Keratinocyte (primary cell): ENCODE measurements around the gene ENG. TPM values are rescaled to one million over a fixed set of nuclear protein-coding genes. Genes with fewer than 3 reads are reported as not detected.

Experiments used
- DNase-seq: peaks from one replicate; pipeline ENCODE4 v3.0.0-alpha.2; 2011; ENCODE audit warnings: low read depth, missing footprints, low spot score
- FAIRE-seq: peaks from 2 replicates; lab custom pipeline; 2011; peaks lifted over from hg19 to GRCh38; lab: Jason Lieb, UNC
- H2AFZ ChIP-seq: 2 replicates; pipeline ENCODE4 v1.6.0; 2012; ENCODE audit warnings: low read length, control low read depth, inconsistent platforms; ENCODE audit not compliant: control insufficient read depth
- H3K27ac ChIP-seq: 2 replicates; pipeline ENCODE4 v1.5.1; 2011; ENCODE audit warnings: low read length; ENCODE audit not compliant: control insufficient read depth, insufficient read depth
- H3K27me3 ChIP-seq: 3 replicates; pipeline ENCODE4 v1.6.0; 2011; ENCODE audit warnings: low read length; ENCODE audit not compliant: control insufficient read depth, insufficient read depth; ENCODE audit errors: extremely low read depth
- H3K36me3 ChIP-seq, 2 experiments: 2 replicates in 1 of 2; 3 replicates in 1 of 2; pipeline ENCODE4 v1.5.1; 2011; ENCODE audit warnings: low read length in 2 of 2, mild to moderate bottlenecking in 1 of 2; ENCODE audit not compliant: control insufficient read depth in 2 of 2, insufficient read depth in 2 of 2; ENCODE audit errors: extremely low read depth in 1 of 2
- H3K4me1 ChIP-seq: 3 replicates; pipeline ENCODE4 v1.5.1; 2011; ENCODE audit warnings: low read length; ENCODE audit not compliant: control insufficient read depth, insufficient read depth; ENCODE audit errors: extremely low read depth
- H3K4me2 ChIP-seq: 3 replicates; pipeline ENCODE4 v1.6.0; 2011; ENCODE audit warnings: low read depth, low read length; ENCODE audit not compliant: control insufficient read depth, insufficient read depth; ENCODE audit errors: extremely low read depth
- H3K4me3 ChIP-seq, 3 experiments: fragments of 200-600 bp in 1 of 3; sonication (generic) in 1 of 3; 2 replicates in 2 of 3; 3 replicates in 1 of 3; pipeline ENCODE4 v1.5.1; 2011 to 2016; ENCODE audit warnings: low read length in 3 of 3, mild to moderate bottlenecking in 3 of 3, control low read depth in 2 of 3, inconsistent platforms in 1 of 3, low read depth in 1 of 3, mixed read lengths in 1 of 3, mixed run types in 1 of 3, moderate library complexity in 1 of 3; ENCODE audit not compliant: control insufficient read depth in 2 of 3, insufficient read depth in 2 of 3; ENCODE audit errors: extremely low read depth in 1 of 3
- H3K79me2 ChIP-seq: 2 replicates; pipeline ENCODE4 v1.6.0; 2012; ENCODE audit warnings: low read length; ENCODE audit not compliant: control insufficient read depth, insufficient read depth
- H3K9ac ChIP-seq: 3 replicates; pipeline ENCODE4 v1.6.0; 2011; ENCODE audit warnings: low read length; ENCODE audit not compliant: control insufficient read depth, insufficient read depth; ENCODE audit errors: extremely low read depth
- H3K9me1 ChIP-seq: 3 replicates; pipeline ENCODE4 v1.6.0; 2011; ENCODE audit warnings: low read length; ENCODE audit not compliant: control insufficient read depth, insufficient read depth; ENCODE audit errors: extremely low read depth
- H3K9me3 ChIP-seq: 2 replicates; pipeline ENCODE4 v1.5.1; 2012; ENCODE audit warnings: low read depth, low read length; ENCODE audit not compliant: control insufficient read depth
- H4K20me1 ChIP-seq: 3 replicates; pipeline ENCODE4 v1.6.0; 2011; ENCODE audit warnings: low read length; ENCODE audit not compliant: control insufficient read depth, insufficient read depth; ENCODE audit errors: extremely low read depth
- CTCF ChIP-seq, 3 experiments: IDR thresholded peaks in 1 of 3; conservative IDR thresholded peaks in 1 of 3; optimal IDR thresholded peaks in 1 of 3; 2 replicates in 2 of 3; 3 replicates in 1 of 3; pipeline versions ENCODE3 to v1.5.1; 2011; ENCODE audit warnings: low read length in 3 of 3, mild to moderate bottlenecking in 3 of 3, moderate library complexity in 2 of 3, control low read depth in 1 of 3, inconsistent platforms in 1 of 3; ENCODE audit not compliant: insufficient read depth in 2 of 3; ENCODE audit errors: extremely low read depth in 1 of 3
- EZH2 ChIP-seq: IDR thresholded peaks from one replicate; pipeline ENCODE4 v1.6.1; 2012; ENCODE audit warnings: inconsistent platforms, mild to moderate bottlenecking, low read length, moderate library complexity
- dilution Hi-C: fragments of 300-500 bp; cut with MboI; formaldehyde crosslinking; loops from one replicate; pipeline ENCODE4 v1.7.0; 2020; ENCODE audit warnings: low sequenced_read_pairs; ENCODE audit not compliant: extremely low pct_ligation_motif_present
- polyA minus RNA-seq, 3 experiments: library from RNA; depleted of rRNA, polyadenylated mRNA; stranded (reverse); fragments of >200 nt; gene quantifications; 1 replicate in 1 of 3; 2 replicates in 1 of 3; 3 replicates in 1 of 3; pipeline ENCODE4 v1.2.3, GENCODE V29; 2011
- polyA plus RNA-seq, 5 experiments: library from polyadenylated mRNA; depleted of rRNA in 3 of 5; stranded (reverse) in 3 of 5; stranded (forward) in 1 of 5; unstranded in 1 of 5; fragments of >200 nt; gene quantifications; 1 replicate in 1 of 5; 2 replicates in 3 of 5; 3 replicates in 1 of 5; pipeline versions ENCODE4 v1.2.1 to v1.2.3, GENCODE V29; 2011 to 2012; ENCODE audit warnings: missing spikeins in 2 of 5, low read depth in 1 of 5, low replicate concordance in 1 of 5

The ENG gene
- polyA plus RNA-seq (0.22 to 0.86 TPM (median 0.33 TPM) in 3 replicates), polyA minus RNA-seq (0.26 to 3.7 TPM (median 0.54 TPM) in 3 replicates)
- not detected for polyA plus RNA-seq (2011; ENCODE audit: low read depth)
- 0.39 and 0.68 TPM in 2 replicates for polyA plus RNA-seq (2011; cell fraction: cytosol; rRNA removed)
- polyA plus RNA-seq (2011; cell fraction: nucleus; rRNA removed), result 1.4 and 2.1 TPM in 2 replicates
- 1.1 and 2.2 TPM in 2 replicates for polyA plus RNA-seq (2012; ENCODE audit: low replicate concordance)
- 1.2 TPM for polyA minus RNA-seq (2011; cell fraction: cytosol; rRNA and poly(A)+ RNA removed)
- 1.3 and 1.6 TPM in 2 replicates for polyA minus RNA-seq (2011; cell fraction: nucleus; rRNA and poly(A)+ RNA removed)

- no peak within 1 kb of the TSS for H3K9ac ChIP-seq
- H3K27ac ChIP-seq, result no peak within 1 kb of the TSS
- H3K79me2 ChIP-seq, result no peaks in the 10 kb centered on the region
- H4K20me1 ChIP-seq, result no peaks in the 10 kb centered on the region
- no peak for DNase-seq
- H3K9me3 ChIP-seq, result peaks cover 7% of the 10 kb centered on the region
- FAIRE-seq, result no peak
- no peaks in the 10 kb centered on the region for H3K4me1 ChIP-seq
- H3K4me3 ChIP-seq, result no peak within 1 kb of the TSS
- no peaks in the 10 kb centered on the region for H3K9me1 ChIP-seq
- peaks cover 4% of the 10 kb centered on the region for H3K27me3 ChIP-seq
- TF ChIP-seq CTCF (optimal IDR thresholded peaks at IDR 0.05 in 1 of 3, IDR thresholded peaks at IDR 0.05 in 1 of 3, conservative IDR thresholded peaks at IDR 0.05 in 1 of 3; ENCODE audit: extremely low read depth in 1 of 3, insufficient read depth in 2 of 3, low read length in 3 of 3) (no peak), EZH2 (no peak)
- H2AFZ ChIP-seq, result no peak within 1 kb of the TSS
- H3K36me3 ChIP-seq, result no peaks in the 10 kb centered on the region
- no peak within 1 kb of the TSS for H3K4me2 ChIP-seq
- dilution Hi-C loops, result no loop called here
These were observed at the start of gene ENG for GRCh38 chr9:127854184-127854806. Gene ENG (minus strand): TSS chr9:127854658. CDS start chr9:127854355, 303 bp downstream.

GRCh38 chr9:127903557-127904475, 49.4 kb upstream of the ENG start:
- FAIRE-seq, result no peak
- Histone ChIP-seq H4K20me1 (no peaks in the 10 kb centered on the region), H3K79me2 (no peaks in the 10 kb centered on the region), H3K36me3 (no peaks in the 10 kb centered on the region), H3K9ac (no peak overlapping the region), H3K4me2 (no peak overlapping the region), H2AFZ (no peak overlapping the region), H3K27ac (no peak overlapping the region), H3K9me3 (no peaks in the 10 kb centered on the region), H3K9me1 (no peaks in the 10 kb centered on the region), H3K27me3 (no peaks in the 10 kb centered on the region), H3K4me3 (no peak overlapping the region), H3K4me1 (peaks cover 5% of the 10 kb centered on the region)
- no peak for DNase-seq
- dilution Hi-C loops, result no loop called here
- TF ChIP-seq CTCF (optimal IDR thresholded peaks at IDR 0.05 in 1 of 3, IDR thresholded peaks at IDR 0.05 in 1 of 3, conservative IDR thresholded peaks at IDR 0.05 in 1 of 3; ENCODE audit: extremely low read depth in 1 of 3, insufficient read depth in 2 of 3, low read length in 3 of 3) (no peak), EZH2 (no peak)
